Endothelial cell (in vitro differentiated cells): ENCODE data around the gene OR13C5. TPM values are rescaled to one million over a fixed set of nuclear protein-coding genes. Genes with fewer than 3 reads are reported as not detected.
"Not testable (repeated sequence)": the region's sequence is repeated elsewhere in the genome, so short reads cannot be mapped to it uniquely, and the experiment has no call there.

Source experiments
- DNase-seq: peaks from one replicate; pipeline ENCODE4 v3.0.0; 2021; ENCODE audit warnings: low spot score
- H3K27ac Mint-ChIP-seq: one replicate; pipeline ENCODE4 v1.8.0; 2021; ENCODE audit warnings: mixed read lengths, inconsistent platforms; ENCODE audit not compliant: unreplicated experiment
- H3K27me3 Mint-ChIP-seq: one replicate; pipeline ENCODE4 v1.8.0; 2021; ENCODE audit warnings: mild to moderate bottlenecking, moderate library complexity, mixed read lengths, inconsistent platforms; ENCODE audit not compliant: unreplicated experiment
- H3K36me3 Mint-ChIP-seq: one replicate; pipeline ENCODE4 v1.8.0; 2021; ENCODE audit warnings: mild to moderate bottlenecking, low read depth, mixed read lengths, inconsistent platforms; ENCODE audit not compliant: unreplicated experiment
- H3K4me1 Mint-ChIP-seq: one replicate; pipeline ENCODE4 v1.8.0; 2021; ENCODE audit warnings: mild to moderate bottlenecking, mixed read lengths, inconsistent platforms; ENCODE audit not compliant: unreplicated experiment
- H3K4me3 Mint-ChIP-seq: one replicate; pipeline ENCODE4 v1.8.0; 2021; ENCODE audit warnings: mild to moderate bottlenecking, mixed read lengths, inconsistent platforms; ENCODE audit not compliant: unreplicated experiment
- H3K9me3 Mint-ChIP-seq: one replicate; pipeline ENCODE4 v1.8.0; 2021; ENCODE audit warnings: mixed read lengths, inconsistent platforms; ENCODE audit not compliant: unreplicated experiment
- CTCF ChIP-seq: fragments of 200-600 bp; sonication (generic); IDR thresholded peaks from one replicate; pipeline ENCODE4 v1.5.0; 2021; ENCODE audit warnings: antibody characterized with exemption; ENCODE audit not compliant: unreplicated experiment
- long read RNA-seq: library from polyadenylated mRNA; unstranded; transcript quantifications from one replicate; pipeline ENCODE4 v2.0.0, GENCODE V29; 2020; ENCODE audit not compliant: unreplicated experiment
- total RNA-seq: library from RNA; stranded (reverse); fragmentation: NEBNext Ultra II Directional; extraction: Animal tissue kit (Norgen Biotek cat#: 25700); gene quantifications from one replicate; pipeline ENCODE4 v1.2.1, GENCODE V29; 2021; ENCODE audit not compliant: unreplicated experiment

The OR13C5 gene
- not detected for total RNA-seq
- long read RNA-seq, result 0 reads

- not testable (repeated sequence) for H3K27ac Mint-ChIP-seq
These were observed at the start of gene OR13C5 for GRCh38 chr9:104599313-104599712. Gene OR13C5, minus strand, starts transcription at chr9:104599413. Its CDS starts 0 bp downstream, at chr9:104599413.

GRCh38 chr9:104635456-104635855 lies 36.2 kb upstream of the OR13C5 start:
- Mint-ChIP-seq H3K36me3 (peaks cover under 1% of the 10 kb centered on the region), H3K27ac (no peak overlapping the region), H3K9me3 (peaks cover 6% of the 10 kb centered on the region), H3K27me3 (peaks cover 4% of the 10 kb centered on the region), H3K4me1 (no peaks in the 10 kb centered on the region), H3K4me3 (no peak overlapping the region)
- no peak for TF ChIP-seq CTCF
- DNase-seq, result no peak

More at GRCh38 chr9:104599313-104599712, at the start of gene OR13C5:
- H3K36me3 Mint-ChIP-seq, H3K9me3 Mint-ChIP-seq, H3K27me3 Mint-ChIP-seq, H3K4me1 Mint-ChIP-seq, H3K4me3 Mint-ChIP-seq, DNase-seq: not testable (repeated sequence)

DNA sequence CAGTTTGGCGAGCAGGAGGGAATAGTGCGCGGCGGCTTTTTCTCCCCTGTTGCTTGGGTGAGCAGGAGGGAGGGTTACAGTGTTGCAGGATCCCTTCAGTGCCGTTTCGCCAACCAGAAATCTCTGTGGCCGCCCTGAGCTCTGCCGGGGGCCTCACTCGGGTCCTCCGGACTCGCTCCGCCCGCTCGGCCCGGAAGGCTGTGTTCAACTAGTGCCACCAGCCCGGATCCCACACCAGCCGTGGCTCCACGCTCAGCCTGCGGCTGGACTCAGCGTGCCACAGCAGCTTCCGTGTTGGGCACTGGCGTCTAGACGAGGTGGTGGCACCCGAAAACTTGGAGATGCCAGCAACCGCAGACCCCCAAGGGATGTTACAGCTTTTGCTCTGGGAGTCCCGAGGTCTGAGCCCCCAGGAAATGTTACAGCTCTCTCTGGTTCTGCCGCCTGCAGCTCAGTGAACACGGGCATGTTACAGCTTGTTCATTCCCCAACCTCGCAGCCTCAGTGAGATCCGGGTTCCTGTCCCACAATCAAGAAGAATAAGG lies 34.8 kb upstream of the OR13C5 start:
- peaks cover 4% of the 10 kb centered on the region for H3K27me3 Mint-ChIP-seq
- H3K9me3 Mint-ChIP-seq, result peaks cover 4% of the 10 kb centered on the region
- H3K4me1 Mint-ChIP-seq, result no peaks in the 10 kb centered on the region
- no peak overlapping the region for H3K27ac Mint-ChIP-seq
- no peak for TF ChIP-seq CTCF
- H3K36me3 Mint-ChIP-seq, result no peaks in the 10 kb centered on the region
- H3K4me3 Mint-ChIP-seq, result no peak overlapping the region
- DNase-seq, result no peak

- H3K4me3 Mint-ChIP-seq, H3K4me1 Mint-ChIP-seq, H3K36me3 Mint-ChIP-seq, DNase-seq, H3K9me3 Mint-ChIP-seq, H3K27ac Mint-ChIP-seq, H3K27me3 Mint-ChIP-seq: not testable (repeated sequence)
These were observed 26.8 kb upstream of the OR13C5 start for GRCh38 chr9:104625964-104626363.

- no peaks in the 10 kb centered on the region for H3K36me3 Mint-ChIP-seq
- H3K4me1 Mint-ChIP-seq, result no peaks in the 10 kb centered on the region
- no peak within 1 kb of the TSS for H3K4me3 Mint-ChIP-seq
- no peak for TF ChIP-seq CTCF
- no peaks in the 10 kb centered on the region for H3K27me3 Mint-ChIP-seq
- no peaks in the 10 kb centered on the region for H3K9me3 Mint-ChIP-seq
- no peak within 1 kb of the TSS for H3K27ac Mint-ChIP-seq
- DNase-seq, result no peak
These were observed 18.9 kb upstream of the OR13C5 start, which contains the start of gene OR13C9 for GRCh38 chr9:104618104-104618503. Gene OR13C9, minus strand, starts transcription at chr9:104618204. Its CDS starts 0 bp downstream, at chr9:104618204.

DNA sequence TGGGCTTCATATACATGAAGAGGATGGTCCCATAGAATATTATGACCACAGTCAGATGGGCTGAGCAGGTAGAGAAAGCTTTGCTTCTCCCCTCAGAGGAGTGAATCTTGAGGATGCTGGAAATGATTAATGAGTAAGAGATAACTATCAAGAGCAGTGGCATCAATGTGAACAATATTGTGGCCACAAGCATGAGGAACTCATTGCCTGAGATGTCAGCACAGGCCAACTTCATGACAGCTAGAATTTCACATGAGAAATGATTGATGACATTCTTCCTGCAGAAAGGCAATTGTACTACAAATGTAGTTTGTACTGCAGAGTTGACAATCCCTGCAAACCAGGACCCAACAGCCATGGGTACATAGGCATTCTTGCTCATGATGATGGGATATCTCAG lies 18.2 kb upstream of the OR13C5 start:
- no peaks in the 10 kb centered on the region for H3K36me3 Mint-ChIP-seq
- no peak overlapping the region for H3K27ac Mint-ChIP-seq
- no peaks in the 10 kb centered on the region for H3K4me1 Mint-ChIP-seq
- DNase-seq, result no peak
- no peaks in the 10 kb centered on the region for H3K27me3 Mint-ChIP-seq
- no peak for TF ChIP-seq CTCF
- H3K4me3 Mint-ChIP-seq, result no peak overlapping the region
- H3K9me3 Mint-ChIP-seq, result no peaks in the 10 kb centered on the region
